OCI-LY3 (cell line): ENCODE results near the gene SLC39A1.

Experiments used
- CTCF ChIP-seq: fragments of 200-600, 300-600 bp; sonication (generic); IDR thresholded peaks from 2 replicates; pipeline ENCODE4 v1.5.1; 2014; ENCODE audit warnings: antibody characterized with exemption, low read length, low read depth
- EZH2phosphoT487 ChIP-seq: fragments of 200-600 bp; shearing (Covaris generic); IDR thresholded peaks from 2 replicates; pipeline ENCODE4 v1.6.1; 2018; ENCODE audit warnings: antibody characterized with exemption, mixed run types, low read depth

GRCh38 chr1:154012129-154012528 lies 48.8 kb upstream of the SLC39A1 start:
- TF ChIP-seq CTCF (no peak), EZH2phosphoT487 (no peak)
